H1 (cell line): Measurements from ENCODE around the gene BTRC. TPM values are rescaled to one million over a fixed set of nuclear protein-coding genes. Genes with fewer than 3 reads are reported as not detected.

Experiments used
- CTCF ChIA-PET: fragments of 300-600 bp; sonication (Branson Sonifier 250); formaldehyde crosslinking; loops from one replicate; lab custom pipeline; 2021; ENCODE audit not compliant: partially characterized antibody; lab: Charles Lee
- POLR2A ChIA-PET: fragments of 300-600 bp; sonication (Branson Sonifier 250); formaldehyde crosslinking; loops from one replicate; lab custom pipeline; 2021; ENCODE audit warnings: inconsistent platforms; ENCODE audit not compliant: partially characterized antibody; lab: Charles Lee
- DNase-seq, 2 experiments: peaks; one replicate each; pipeline versions ENCODE4 v3.0.0 to v3.0.0-alpha.2; 2010 to 2022; ENCODE audit warnings: low spot score in 2 of 2, low read depth in 1 of 2, mixed read lengths in 1 of 2
- FAIRE-seq: peaks from 2 replicates; lab custom pipeline; 2011; peaks lifted over from hg19 to GRCh38; lab: Jason Lieb, UNC
- H2AFZ ChIP-seq: 2 replicates; pipeline ENCODE4 v1.8.1; 2012; ENCODE audit warnings: low read length, inconsistent platforms
- H2AK5ac ChIP-seq: 2 replicates; pipeline ENCODE4 v1.6.1; 2013; ENCODE audit warnings: low read depth, low read length
- H2BK120ac ChIP-seq: replicated peaks from 2 replicates; pipeline ENCODE3; 2013; ENCODE audit warnings: low read depth, low read length, inconsistent platforms
- H2BK12ac ChIP-seq: 2 replicates; pipeline ENCODE4 v1.6.1; 2013; ENCODE audit warnings: low read depth, low read length
- H2BK15ac ChIP-seq: 2 replicates; pipeline ENCODE4 v1.6.1; 2013; ENCODE audit warnings: low read length
- H2BK20ac ChIP-seq: 2 replicates; pipeline ENCODE4 v1.6.1; 2013; ENCODE audit warnings: low read length
- H2BK5ac ChIP-seq: 2 replicates; pipeline ENCODE4 v1.6.1; 2013; ENCODE audit warnings: low read depth, low read length
- H3K14ac ChIP-seq: 2 replicates; pipeline ENCODE4 v1.6.1; 2013; ENCODE audit warnings: inconsistent platforms; ENCODE audit not compliant: insufficient read length
- H3K18ac ChIP-seq: 2 replicates; pipeline ENCODE4 v1.6.1; 2013; ENCODE audit warnings: low read length; ENCODE audit errors: extremely low read depth
- H3K23ac ChIP-seq: 2 replicates; pipeline ENCODE4 v1.6.1; 2013; ENCODE audit warnings: inconsistent platforms; ENCODE audit not compliant: insufficient read length
- H3K23me2 ChIP-seq: 2 replicates; pipeline ENCODE4 v1.6.1; 2013; ENCODE audit warnings: low read depth, low read length
- H3K27ac ChIP-seq: 2 replicates; pipeline ENCODE4 v1.6.1; 2011; ENCODE audit warnings: low read depth, low read length, inconsistent platforms
- H3K27me3 ChIP-seq, 4 experiments: replicated peaks in 1 of 4; 1 replicate in 1 of 4; 2 replicates in 3 of 4; pipeline versions ENCODE4 v1.6.1 to v1.8.1; 2011 to 2013; ENCODE audit warnings: low read length in 3 of 4, mild to moderate bottlenecking in 3 of 4, inconsistent platforms in 2 of 4, mixed read lengths in 2 of 4, moderate library complexity in 1 of 4; ENCODE audit not compliant: control insufficient read depth in 3 of 4, insufficient read depth in 3 of 4; ENCODE audit errors: extremely low read depth in 1 of 4
- H3K36me3 ChIP-seq, 4 experiments: 2 replicates each; pipeline versions ENCODE4 v1.6.1 to v1.8.1; 2011 to 2013; ENCODE audit warnings: mild to moderate bottlenecking in 4 of 4, low read length in 3 of 4, moderate library complexity in 2 of 4, control low read depth in 1 of 4, inconsistent platforms in 1 of 4; ENCODE audit not compliant: insufficient read depth in 4 of 4, control insufficient read depth in 2 of 4
- H3K4ac ChIP-seq: replicated peaks from 2 replicates; pipeline ENCODE3; 2013; ENCODE audit warnings: low read length, low read depth, mixed read lengths, inconsistent platforms; ENCODE audit not compliant: insufficient read length
- H3K4me1 ChIP-seq, 4 experiments: replicated peaks in 1 of 4; 1 replicate in 1 of 4; 2 replicates in 3 of 4; pipeline versions ENCODE4 v1.6.1 to v1.8.1; 2011 to 2013; ENCODE audit warnings: low read length in 3 of 4, inconsistent platforms in 2 of 4, mixed read lengths in 1 of 4; ENCODE audit not compliant: insufficient read depth in 4 of 4, control insufficient read depth in 3 of 4
- H3K4me2 ChIP-seq, 2 experiments: 2 replicates each; pipeline versions ENCODE4 v1.6.1 to v1.8.1; 2011 to 2013; ENCODE audit warnings: low read depth in 2 of 2, low read length in 2 of 2, control low read depth in 1 of 2, inconsistent platforms in 1 of 2, mild to moderate bottlenecking in 1 of 2; ENCODE audit not compliant: insufficient read depth in 1 of 2
- H3K4me3 ChIP-seq, 4 experiments: fragments of 200-600, 300-600 bp in 1 of 4; sonication (generic), shearing (Covaris generic), sonication (Bioruptor Twin) in 1 of 4; 2 replicates each; pipeline versions ENCODE4 v1.5.1 to v1.8.1; 2011 to 2016; ENCODE audit warnings: low read length in 4 of 4, low read depth in 3 of 4, control low read depth in 2 of 4, inconsistent platforms in 2 of 4, mild to moderate bottlenecking in 2 of 4, mixed read lengths in 1 of 4, moderate library complexity in 1 of 4; ENCODE audit not compliant: insufficient read depth in 2 of 4; ENCODE audit errors: extremely low read depth in 1 of 4
- H3K56ac ChIP-seq: replicated peaks from 2 replicates; pipeline ENCODE3; 2013; ENCODE audit warnings: low read depth, mild to moderate bottlenecking, mixed read lengths, low read length, inconsistent platforms; ENCODE audit not compliant: insufficient read length
- H3K79me1 ChIP-seq: 2 replicates; pipeline ENCODE4 v1.6.1; 2013; ENCODE audit warnings: low read depth, low read length, control low read depth
- H3K79me2 ChIP-seq, 2 experiments: 2 replicates each; pipeline versions ENCODE4 v1.6.1 to v1.8.1; 2012 to 2013; ENCODE audit warnings: low read length in 2 of 2, mild to moderate bottlenecking in 2 of 2, inconsistent platforms in 1 of 2; ENCODE audit not compliant: insufficient read depth in 2 of 2, control insufficient read depth in 1 of 2
- H3K9ac ChIP-seq, 4 experiments: replicated peaks in 1 of 4; 1 replicate in 1 of 4; 2 replicates in 3 of 4; pipeline versions ENCODE4 v1.6.1 to v1.8.1; 2011 to 2013; ENCODE audit warnings: low read depth in 3 of 4, low read length in 3 of 4, control low read depth in 2 of 4, mild to moderate bottlenecking in 2 of 4, moderate library complexity in 2 of 4, inconsistent platforms in 1 of 4; ENCODE audit errors: extremely low read depth in 1 of 4
- H3K9me3 ChIP-seq, 2 experiments: 2 replicates each; pipeline versions ENCODE4 v1.6.1 to v1.8.1; 2012 to 2013; ENCODE audit warnings: mild to moderate bottlenecking in 2 of 2, moderate library complexity in 2 of 2, control low read depth in 1 of 2, inconsistent platforms in 1 of 2, low read depth in 1 of 2, low read length in 1 of 2, mixed read lengths in 1 of 2; ENCODE audit not compliant: insufficient read depth in 2 of 2
- H4K20me1 ChIP-seq, 2 experiments: replicated peaks in 1 of 2; 2 replicates each; pipeline versions ENCODE3 to v1.8.1; 2011 to 2013; ENCODE audit warnings: inconsistent platforms in 2 of 2, low read length in 2 of 2, mild to moderate bottlenecking in 1 of 2; ENCODE audit not compliant: insufficient read depth in 2 of 2, control insufficient read depth in 1 of 2
- H4K5ac ChIP-seq: 2 replicates; pipeline ENCODE4 v1.6.1; 2013; ENCODE audit warnings: low read length, low read depth, mixed read lengths, inconsistent platforms; ENCODE audit not compliant: insufficient read length
- H4K8ac ChIP-seq: 2 replicates; pipeline ENCODE4 v1.8.0; 2013; ENCODE audit warnings: mild to moderate bottlenecking, moderate library complexity, low read length, inconsistent platforms; ENCODE audit not compliant: insufficient read depth; ENCODE audit errors: extremely low read depth
- H4K91ac ChIP-seq: replicated peaks from 2 replicates; pipeline ENCODE3; 2013; ENCODE audit warnings: low read length, mixed read lengths, inconsistent platforms; ENCODE audit not compliant: insufficient read length
- GABPA ChIP-seq: IDR thresholded peaks from 2 replicates; pipeline ENCODE4 v1.6.1; 2011; ENCODE audit warnings: mild to moderate bottlenecking, low read length, moderate library complexity, borderline replicate concordance; ENCODE audit not compliant: insufficient read depth
- NANOG ChIP-seq: IDR thresholded peaks from 2 replicates; pipeline ENCODE4 v1.6.1; 2011; ENCODE audit warnings: low read length, low read depth, mild to moderate bottlenecking, inconsistent platforms; ENCODE audit not compliant: insufficient read depth, poor library complexity, severe bottlenecking
- POLR2A ChIP-seq, 2 experiments: IDR thresholded peaks; 1 replicate in 1 of 2; 2 replicates in 1 of 2; pipeline ENCODE4 v1.6.1; 2011; ENCODE audit warnings: low read depth in 2 of 2, low read length in 2 of 2, mild to moderate bottlenecking in 2 of 2; ENCODE audit errors: control extremely low read depth in 1 of 2
- SAP30 ChIP-seq: fragments of 300-600 bp; sonication (generic); IDR thresholded peaks from 2 replicates; pipeline ENCODE4 v1.7.1; 2012; ENCODE audit warnings: low read length, moderate library complexity, mild to moderate bottlenecking, inconsistent platforms; ENCODE audit not compliant: insufficient read depth, insufficient replicate concordance
- WGBS, 2 experiments: shearing (Covaris generic) in 1 of 2; methylation state at CpG; one replicate each; pipeline versions ENCODE4 v1.1.6 to v1.1.7; 2013 to 2015; ENCODE audit warnings: low lambda C conversion rate in 2 of 2, mixed read lengths in 2 of 2, inconsistent platforms in 1 of 2, low coverage in 1 of 2, missing lambda C conversion rate in 1 of 2; ENCODE audit not compliant: insufficient replicate concordance in 2 of 2, insufficient coverage in 1 of 2, insufficient read length in 1 of 2; ENCODE audit errors: extremely low coverage in 1 of 2, missing lambda C conversion rate in 1 of 2; 5-methylcytosine and 5-hydroxymethylcytosine counted together
- polyA plus RNA-seq, 7 experiments: library from polyadenylated mRNA; depleted of rRNA in 3 of 7; stranded (reverse) in 5 of 7; unstranded in 2 of 7; fragments of >200 nt in 5 of 7; fragments of 200-250 nt in 2 of 7; gene quantifications; 1 replicate in 5 of 7; 2 replicates in 1 of 7; 4 replicates in 1 of 7; pipeline versions ENCODE4 v1.2.1 to v1.2.3, GENCODE V29; 2011 to 2013; ENCODE audit warnings: missing spikeins in 2 of 7, mixed read lengths in 2 of 7
- total RNA-seq: library from RNA; stranded (reverse); fragmentation: NEBNext Ultra II Directional; extraction: Animal tissue kit (Norgen Biotek cat#: 25700); gene quantifications from 2 replicates; pipeline ENCODE4 v1.2.1, GENCODE V29; 2021

The BTRC gene
- total and polyA plus RNA-seq, 2 of the 8 experiments (the other 6 are each of a cell fraction or from before 2014, with no cell fraction given): 9.9 to 24.7 TPM

GRCh38 chr10:101453318-101453717 lies 99.4 kb downstream of the BTRC start:
- no peaks in the 10 kb centered on the region for H3K79me2 ChIP-seq
- FAIRE-seq: no peak
- H3K36me3 ChIP-seq: no peaks in the 10 kb centered on the region

More at GRCh38 chr10:101453318-101453717, 99.4 kb downstream of the BTRC start:
- no peak overlapping the region for H2AK5ac ChIP-seq
- no peak overlapping the region for H4K8ac ChIP-seq
- H3K23me2 ChIP-seq: no peaks in the 10 kb centered on the region
- H2BK15ac ChIP-seq: no peak overlapping the region
- H2BK20ac ChIP-seq: no peak overlapping the region
- H3K27me3 ChIP-seq: no peaks in the 10 kb centered on the region
- H3K4me1 ChIP-seq: no peaks in the 10 kb centered on the region
- H3K18ac ChIP-seq: no peak overlapping the region
- CTCF ChIA-PET: interaction anchor here (0.8 to 19.9 kb wide), 9 partner anchors 9 to 240 kb away, joined by 3 to 417 read pairs (median 7); no protein-coding TSS in a partner anchor
- no peak for DNase-seq
- H2BK120ac ChIP-seq: no peak overlapping the region
- no peak overlapping the region for H3K9ac ChIP-seq
- no peak overlapping the region for H3K27ac ChIP-seq
- peaks cover 3 to 5% of the 10 kb centered on the region in 2 experiments for H4K20me1 ChIP-seq
- no peaks in the 10 kb centered on the region for H3K79me1 ChIP-seq
- H3K23ac ChIP-seq: no peak overlapping the region
- H3K4me3 ChIP-seq: no peak overlapping the region
- WGBS, 2 experiments: 84% methylated on average over 1 of the region's 1 CpG; no CpG with 5 or more reads in 1 of the 2 experiments
- no peak overlapping the region for H2AFZ ChIP-seq
- H3K9me3 ChIP-seq: no peaks in the 10 kb centered on the region
- H3K4ac ChIP-seq: no peak overlapping the region
- no peak overlapping the region for H2BK12ac ChIP-seq
- no peak overlapping the region for H3K4me2 ChIP-seq
- H4K5ac ChIP-seq: no peak overlapping the region
- no peak overlapping the region for H4K91ac ChIP-seq
- no peak overlapping the region for H2BK5ac ChIP-seq
- H3K14ac ChIP-seq: no peak overlapping the region
- TF ChIP-seq SAP30 (no peak), POLR2A (IDR thresholded peaks at IDR 0.05; ENCODE audit: control extremely low read depth in 1 of 2, low read depth in 2 of 2, low read length in 2 of 2) (no peak), NANOG (no peak), GABPA (no peak)
- no peak overlapping the region for H3K56ac ChIP-seq
- POLR2A ChIA-PET: no interaction called here
